ENCODE data around the gene FDX2.

DNA sequence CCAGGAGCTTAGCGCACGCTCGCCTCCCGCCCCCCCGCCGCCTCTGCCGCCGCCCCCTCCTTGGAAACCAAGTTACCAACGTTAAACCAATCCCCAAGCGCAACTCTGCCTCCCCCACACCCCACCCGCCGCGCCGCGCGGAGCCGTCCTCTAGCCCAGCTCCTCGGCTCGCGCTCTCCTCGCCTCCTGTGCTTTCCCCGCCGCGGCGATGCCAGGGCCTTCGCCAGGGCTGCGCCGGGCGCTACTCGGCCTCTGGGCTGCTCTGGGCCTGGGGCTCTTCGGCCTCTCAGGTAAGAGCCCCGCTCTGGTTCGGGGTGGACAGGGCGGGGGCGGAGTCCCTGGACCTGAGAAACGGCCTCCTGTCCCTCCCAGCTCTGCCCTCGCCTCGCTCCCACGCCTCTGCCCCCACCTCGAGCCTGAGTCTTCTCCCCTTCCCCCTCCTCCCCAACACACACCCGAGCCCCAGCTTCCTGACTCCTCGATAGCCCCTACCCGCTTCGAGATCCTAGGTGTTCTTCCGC is 25.9 kb downstream of the FDX2 start, which contains the start of gene ICAM5:
- TF ChIP-seq CTCF (IDR thresholded peaks at IDR 0.05): no peak
- TF ChIP-seq POLR2A (IDR thresholded peaks at IDR 0.05): no peak

Data from right lobe of liver (tissue), 4 donors.